Stimulated activated CD4-positive, alpha-beta T cell treated with anti-CD3 and anti-CD28 coated beads, TNF-alpha, amount 100 ng/mL, for 48 hours (primary cell): Measurements from ENCODE around the gene FFAR2.
"Not testable (repeated sequence)": the region's sequence is repeated elsewhere in the genome, so short reads cannot be mapped to it uniquely, and the experiment has no call there.

ENCODE experiments used
- DNase-seq, 3 donors: peaks; one replicate each; pipeline ENCODE4 v3.0.0-alpha.2; 2020; ENCODE audit warnings: low read depth in 3 of 3

FFAR2 gene

DNA sequence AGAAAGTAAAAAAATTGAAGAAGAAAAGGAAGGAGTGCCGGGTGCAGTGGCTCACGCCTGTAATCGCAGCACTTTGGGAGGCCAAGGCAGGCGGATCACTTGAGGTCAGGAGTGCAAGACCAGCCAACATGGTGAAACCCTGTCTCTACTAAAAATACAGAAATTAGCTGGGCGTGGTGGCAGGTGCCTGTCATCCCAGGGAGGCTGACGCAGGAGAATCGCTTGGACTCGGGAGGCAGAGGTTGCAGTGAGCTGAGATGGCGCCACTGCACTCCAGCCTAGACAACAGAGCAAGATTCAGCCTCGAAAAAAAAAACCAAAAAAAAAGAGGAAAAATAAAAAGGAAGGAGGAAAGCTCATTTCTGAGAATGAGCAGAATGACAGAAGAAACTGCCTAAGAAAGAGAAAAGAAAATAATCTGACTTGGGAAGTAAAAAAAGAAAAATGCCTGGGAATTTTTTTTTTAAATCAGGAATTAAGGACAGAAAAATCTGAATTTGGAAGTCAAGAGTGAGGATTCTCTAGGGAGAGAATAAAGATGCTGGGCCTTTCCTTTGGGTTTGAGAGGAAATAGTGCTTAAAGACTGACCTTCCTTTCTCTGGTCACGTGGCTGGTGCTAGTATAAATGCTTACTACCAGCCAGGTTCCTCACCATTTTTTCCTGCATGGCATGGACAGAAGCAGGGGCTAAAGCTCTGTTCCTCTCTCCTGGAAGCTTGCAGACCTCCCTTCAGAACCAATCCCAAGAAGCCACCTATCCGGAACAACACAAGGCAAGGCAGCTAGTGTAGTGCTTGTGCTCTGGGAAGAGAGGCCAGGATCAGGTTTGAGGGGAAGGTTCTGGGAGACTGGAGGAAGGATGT lies at the start of gene FFAR2:
Gene FFAR2, plus strand, starts transcription at position 652 of the 864 bp plus-strand sequence. CDS start 1,458 bp downstream, outside the sequence.
- no peak for DNase-seq

DNA sequence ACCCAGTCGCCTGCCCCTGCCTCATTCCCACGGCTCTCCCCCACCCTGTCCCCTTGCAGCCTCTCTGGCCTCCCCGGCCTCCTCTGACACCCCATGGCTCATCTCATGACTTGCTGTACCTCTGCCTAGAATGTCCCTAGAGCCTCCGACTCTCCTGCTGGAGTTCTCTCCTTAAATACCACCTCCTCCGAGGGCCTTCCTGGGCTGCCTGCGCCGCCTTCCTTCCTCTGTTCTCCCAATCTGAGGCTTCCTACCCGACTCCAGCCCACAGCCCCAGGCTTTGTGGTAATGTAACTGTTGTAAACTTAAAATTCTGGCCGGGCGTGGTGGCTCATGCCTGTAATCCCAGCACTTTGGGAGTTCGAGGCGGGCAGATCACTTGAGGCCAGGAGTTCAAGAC lies 49.5 kb upstream of the FFAR2 start:
- no peak for DNase-seq

DNA sequence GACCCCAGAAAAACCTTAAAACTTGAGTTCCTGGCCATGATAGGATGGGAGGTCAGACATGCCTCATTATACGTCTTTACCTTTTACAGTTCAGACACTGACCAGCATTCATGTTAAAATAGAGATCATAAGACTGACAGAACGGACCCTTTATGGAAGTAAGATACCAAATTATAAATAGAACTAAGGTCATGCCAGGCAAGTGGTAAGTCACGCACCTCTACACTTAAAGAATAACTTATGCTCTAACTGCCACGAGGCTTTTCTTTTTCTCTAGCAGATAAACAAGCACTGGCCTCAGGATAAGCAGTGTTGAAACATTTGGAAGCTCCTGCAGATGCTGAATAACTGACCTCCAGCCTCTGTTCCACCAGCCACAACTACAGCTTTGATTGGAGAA lies 48.8 kb upstream of the FFAR2 start:
- no peak for DNase-seq

DNA sequence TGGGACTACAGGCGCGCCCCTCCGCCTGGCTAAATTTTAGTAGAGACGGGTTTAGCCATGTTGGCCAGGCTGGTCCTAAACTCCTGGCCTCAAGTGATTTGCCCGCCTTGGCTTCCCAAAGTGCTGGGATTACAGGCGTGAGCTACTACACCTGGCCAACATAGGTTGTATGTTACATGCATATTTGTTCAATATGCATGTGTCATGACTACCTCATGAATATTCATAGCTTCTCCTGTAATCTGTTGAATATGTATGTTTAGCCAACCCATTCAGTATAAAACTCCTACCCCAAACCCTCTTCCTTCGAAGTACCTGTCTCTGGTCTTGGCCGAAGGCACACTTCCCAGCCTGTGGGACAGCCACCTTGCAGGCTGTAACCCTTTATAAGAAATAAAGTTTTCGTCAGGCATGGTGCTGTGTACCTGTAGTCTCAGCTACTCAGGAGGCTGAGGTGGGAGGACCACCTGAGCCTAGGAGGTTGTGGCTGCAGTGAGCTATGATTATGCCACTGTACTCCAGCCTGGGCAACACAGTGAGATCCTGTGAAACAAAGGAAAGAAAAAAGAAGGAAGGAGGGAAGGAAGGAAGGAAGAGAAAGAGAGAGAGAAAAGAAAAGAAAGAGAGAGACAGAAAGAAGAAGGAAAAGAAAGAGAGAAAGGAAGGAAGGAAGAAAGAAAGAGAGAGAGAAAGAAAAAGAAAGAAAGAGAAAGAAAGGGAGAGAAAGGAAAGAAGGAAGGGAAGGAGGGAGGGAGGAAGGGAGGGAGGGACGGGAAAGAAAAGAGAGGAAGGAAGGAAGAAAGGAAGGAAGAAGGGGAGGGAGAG lies 47.9 kb upstream of the FFAR2 start:
- no peak for DNase-seq

DNA sequence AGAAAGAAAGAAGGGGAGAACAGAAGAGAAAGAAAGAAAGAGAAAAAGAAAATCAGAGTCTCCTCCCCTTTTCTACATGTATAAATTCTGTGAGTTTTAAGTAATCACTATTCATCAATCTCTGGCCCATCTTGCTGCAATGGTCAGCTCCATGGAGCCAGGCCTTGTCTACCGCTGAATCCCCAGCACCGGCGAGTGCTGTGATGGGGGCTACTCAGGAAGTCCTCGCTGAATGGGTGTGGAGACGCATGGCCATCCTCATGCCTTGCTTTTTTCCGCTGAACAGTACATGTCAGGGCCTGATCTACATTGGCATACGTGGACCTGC lies 47.3 kb upstream of the FFAR2 start:
- DNase-seq: no peak

DNA sequence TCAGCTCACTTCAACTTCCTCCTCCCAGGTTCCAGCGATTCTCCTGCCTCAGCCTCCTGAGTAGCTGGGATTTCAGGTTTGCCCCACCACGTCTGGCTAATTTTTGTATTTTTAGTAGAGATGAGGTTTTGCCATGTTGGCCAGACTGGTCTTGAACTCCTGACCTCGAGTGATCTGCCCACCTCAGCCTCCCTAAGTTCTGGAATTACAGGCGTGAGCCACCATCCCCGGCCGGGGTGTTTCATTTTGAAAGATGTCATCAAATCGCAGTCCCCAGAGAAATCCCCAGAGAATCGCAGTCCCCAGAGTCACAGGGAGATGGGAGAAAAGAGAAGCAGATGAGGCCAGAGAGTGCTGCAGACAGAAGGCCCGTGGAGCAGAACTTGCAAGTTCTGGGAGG lies 46.6 kb upstream of the FFAR2 start:
- DNase-seq: not testable (repeated sequence)

DNA sequence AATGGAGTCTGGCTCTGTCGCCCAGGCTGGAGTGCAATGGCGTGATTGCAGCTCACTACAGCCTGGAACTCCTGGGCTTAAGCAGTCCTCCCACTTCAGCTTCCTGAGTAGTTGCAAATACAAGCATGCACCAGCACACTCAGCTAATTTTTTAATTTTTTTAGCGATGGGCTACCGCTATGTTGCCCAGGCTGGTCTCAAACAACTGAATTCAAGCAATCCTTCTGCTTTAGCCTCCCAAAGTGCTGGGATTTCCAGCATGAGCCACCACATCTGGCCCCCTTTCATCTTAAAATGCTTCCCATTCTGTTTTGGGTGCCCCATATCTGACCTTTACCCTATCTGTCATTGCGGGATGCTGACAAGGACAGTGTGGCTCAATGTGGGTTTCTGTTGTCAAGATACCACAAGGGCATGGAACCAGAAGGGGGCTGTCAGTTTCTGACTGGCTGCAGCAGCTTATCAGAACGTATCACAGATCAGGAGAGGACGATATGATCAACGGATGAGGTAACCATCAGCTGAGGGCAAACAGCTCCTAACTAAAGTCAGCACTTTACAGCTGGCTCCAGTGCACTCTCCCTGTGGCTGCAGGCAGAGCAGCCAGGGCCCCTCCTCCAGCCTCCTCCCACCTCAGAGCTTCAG lies 44.8 kb upstream of the FFAR2 start:
- no peak for DNase-seq

DNA sequence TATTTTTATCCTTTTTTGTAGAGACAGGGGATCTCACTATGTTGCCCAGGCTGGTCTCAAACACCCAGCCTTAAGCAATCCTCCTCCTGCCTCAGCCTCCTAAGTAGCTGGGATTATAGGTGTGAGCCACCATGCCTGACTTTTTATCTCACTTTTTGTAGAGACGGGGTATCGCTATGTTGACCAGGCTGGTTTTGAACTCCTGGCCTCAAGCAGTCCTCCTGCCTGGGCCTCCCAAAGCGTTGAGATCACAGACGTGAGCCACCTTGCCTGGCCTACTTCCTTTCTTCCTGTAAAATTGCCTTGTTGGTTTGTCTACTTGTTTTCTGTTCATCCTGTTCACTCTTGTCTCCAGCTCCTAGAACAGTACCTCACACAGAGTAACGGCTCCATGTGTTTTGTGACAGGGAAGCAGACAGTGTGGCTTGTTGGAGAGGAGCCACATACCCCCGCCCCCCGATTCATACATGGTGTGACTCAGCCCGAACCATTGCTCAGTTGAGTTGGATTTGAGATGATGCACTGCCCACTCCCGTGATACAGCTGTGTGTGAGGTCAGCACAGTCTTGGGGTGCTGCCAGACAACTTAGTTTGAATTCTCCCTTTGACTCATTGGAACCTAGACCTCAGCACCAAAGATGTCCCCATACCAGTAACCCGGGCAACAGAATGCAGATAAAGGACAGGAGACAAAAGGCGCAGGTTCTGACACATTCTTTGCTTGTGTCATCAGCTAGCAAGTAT lies 43.0 kb upstream of the FFAR2 start:
- peak; percentile 58 to 79 (median 73) for DNase-seq

DNA sequence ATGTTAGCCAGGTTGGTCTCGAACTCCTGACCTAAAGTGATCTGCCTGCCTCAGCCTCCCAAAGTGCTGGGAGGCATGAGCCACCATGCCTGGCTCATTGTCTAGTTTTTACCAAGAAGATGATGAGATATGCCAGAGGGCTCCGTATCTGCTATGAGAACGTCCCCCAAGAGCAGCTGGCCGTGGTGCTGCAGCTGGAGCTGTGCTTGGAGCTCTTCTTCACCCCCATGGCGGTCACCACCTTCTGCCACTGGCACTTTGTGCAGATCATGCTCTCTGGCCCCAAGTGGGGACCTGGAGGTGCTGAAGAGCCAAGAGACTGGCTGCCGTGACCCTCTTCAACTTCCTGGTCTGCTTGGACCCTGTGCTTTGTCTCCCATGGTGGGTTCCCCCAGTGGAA lies 40.4 kb upstream of the FFAR2 start:
- no peak for DNase-seq

DNA sequence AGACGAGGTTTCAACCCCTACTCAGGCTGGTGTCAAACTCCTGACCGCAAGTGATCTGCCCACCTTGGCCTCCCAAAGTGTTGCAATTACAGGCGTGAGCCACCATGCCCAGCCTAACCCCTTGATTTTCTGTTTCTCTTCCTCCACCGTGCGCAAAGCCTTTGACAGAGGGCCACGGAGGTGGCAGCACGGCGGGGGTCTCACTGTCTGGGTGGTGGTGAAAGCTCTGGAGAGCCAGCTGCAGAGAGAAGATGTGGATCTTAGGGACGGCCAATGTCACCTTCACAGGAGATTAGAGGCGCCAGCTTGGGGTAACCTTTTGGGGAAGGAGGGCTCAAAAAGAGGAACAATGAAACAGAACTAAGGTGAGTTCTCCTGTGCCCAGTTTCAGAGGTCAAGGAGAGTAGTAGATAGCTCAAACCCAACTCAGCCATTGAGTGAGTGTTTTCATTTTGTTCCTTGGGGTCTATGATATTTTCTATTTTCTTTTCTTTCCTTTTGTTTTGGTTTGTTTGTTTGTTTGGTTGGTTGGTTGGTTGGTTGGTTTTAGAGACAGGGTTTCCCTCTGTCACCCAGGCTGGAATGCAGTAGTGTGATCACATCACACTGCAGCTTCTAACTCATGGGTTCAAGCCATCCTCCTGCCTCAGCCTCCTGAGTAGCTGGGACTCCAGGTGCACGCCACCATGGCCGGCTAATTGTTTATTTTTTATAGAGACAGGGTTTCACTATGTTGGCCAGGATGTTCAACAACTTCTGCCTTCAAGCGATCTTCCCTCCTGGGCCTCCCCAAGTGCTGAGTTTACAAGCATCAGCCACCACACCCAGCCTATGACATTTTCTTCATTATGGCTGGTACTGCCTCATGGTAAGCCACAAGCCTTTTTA lies 39.5 kb upstream of the FFAR2 start:
- no peak for DNase-seq

DNA sequence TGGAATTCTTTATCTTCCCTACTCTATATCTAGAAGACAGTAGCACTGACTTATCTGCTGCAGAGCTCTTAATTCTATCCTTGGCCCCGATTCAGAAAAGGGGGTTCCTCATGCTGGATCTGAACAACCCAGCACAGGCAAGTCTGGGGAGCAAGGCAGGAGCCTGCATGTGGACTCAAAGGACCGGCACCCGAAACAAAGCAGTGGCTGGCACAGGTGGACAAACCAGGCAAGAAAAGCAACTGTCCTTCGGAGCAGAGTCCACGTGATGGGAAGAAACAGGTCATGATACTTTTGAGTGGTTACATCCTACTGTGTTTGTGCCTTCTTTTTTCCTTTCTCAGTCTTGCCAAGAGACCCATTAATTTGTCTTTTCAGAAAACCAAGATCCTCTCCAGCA lies 38.9 kb upstream of the FFAR2 start:
- no peak for DNase-seq

DNA sequence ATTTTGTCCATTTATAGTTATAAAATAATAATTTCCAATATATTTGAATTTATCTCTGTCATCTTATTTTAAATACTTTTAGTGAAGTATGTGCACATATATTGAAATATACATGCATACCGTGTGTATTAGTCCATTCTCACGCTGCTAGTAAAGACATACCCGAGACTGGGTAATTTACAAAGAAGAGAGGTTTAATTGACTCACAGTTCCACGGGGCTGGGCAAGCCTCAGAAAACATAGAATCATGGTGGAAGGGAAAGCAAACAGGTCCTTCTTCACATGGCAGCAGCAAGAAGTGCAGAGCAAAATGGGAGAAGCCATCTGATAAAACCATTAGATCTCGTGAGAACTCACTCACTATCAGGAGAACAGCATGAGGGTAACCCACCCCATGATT lies 37.6 kb upstream of the FFAR2 start:
- DNase-seq: no peak

DNA sequence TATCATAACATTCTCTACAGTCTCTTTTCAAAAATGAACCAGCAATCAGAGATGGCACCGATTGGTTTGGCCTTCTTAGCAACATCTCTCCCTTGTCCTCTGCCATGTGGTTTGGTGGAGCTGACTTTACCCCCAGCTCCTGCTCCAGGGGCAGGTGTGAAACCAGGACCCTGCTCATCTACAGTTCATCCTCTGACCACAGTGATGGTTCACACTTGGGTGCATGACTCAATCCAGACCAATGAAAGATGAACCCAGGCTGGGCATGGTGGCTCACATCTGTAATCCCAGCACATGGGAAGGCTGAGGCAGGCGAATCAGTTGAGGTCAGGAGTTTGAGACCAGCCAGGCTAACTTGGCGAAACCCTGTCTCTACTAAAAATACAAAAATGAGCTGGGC lies 33.6 kb upstream of the FFAR2 start:
- DNase-seq: no peak

DNA sequence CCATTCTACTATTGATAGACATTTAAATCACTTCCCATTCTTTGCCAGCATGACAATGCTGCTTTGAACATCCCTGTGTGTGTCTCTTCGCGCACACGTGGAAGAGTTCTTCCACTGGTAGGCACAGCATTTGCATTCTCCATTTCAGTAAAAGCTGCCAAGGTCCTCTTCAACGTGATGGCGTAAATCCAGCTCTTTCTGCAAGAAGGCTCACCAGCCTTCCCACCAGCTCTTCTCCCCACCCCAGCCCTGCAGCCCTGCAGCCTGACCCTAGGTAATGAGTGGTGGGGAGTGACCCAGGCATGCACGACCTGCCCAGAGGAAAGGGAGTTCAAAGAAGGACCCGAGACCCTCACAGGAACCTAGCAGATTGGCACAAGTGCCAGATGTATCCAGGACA lies 31.7 kb upstream of the FFAR2 start:
- no peak for DNase-seq

DNA sequence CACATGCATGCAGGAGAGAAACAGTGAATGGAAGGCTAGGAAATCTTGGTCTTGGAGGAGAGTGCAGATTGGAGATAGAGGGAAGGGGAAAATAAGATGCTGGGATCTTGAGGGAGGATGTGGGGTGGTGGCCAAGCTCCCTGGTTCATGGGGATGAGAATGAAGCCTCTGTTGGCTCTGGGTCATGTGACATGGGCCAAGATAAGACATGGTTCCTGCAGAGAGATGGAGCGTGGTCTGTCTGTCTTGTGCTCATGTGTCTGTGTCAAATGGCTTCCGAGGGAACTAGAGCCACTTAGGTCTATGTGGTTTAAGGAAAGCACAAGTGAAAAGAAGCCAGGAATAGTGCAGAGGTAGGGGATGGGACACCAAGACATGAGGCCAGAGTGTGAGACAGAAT lies 30.8 kb upstream of the FFAR2 start:
- DNase-seq: no peak

DNA sequence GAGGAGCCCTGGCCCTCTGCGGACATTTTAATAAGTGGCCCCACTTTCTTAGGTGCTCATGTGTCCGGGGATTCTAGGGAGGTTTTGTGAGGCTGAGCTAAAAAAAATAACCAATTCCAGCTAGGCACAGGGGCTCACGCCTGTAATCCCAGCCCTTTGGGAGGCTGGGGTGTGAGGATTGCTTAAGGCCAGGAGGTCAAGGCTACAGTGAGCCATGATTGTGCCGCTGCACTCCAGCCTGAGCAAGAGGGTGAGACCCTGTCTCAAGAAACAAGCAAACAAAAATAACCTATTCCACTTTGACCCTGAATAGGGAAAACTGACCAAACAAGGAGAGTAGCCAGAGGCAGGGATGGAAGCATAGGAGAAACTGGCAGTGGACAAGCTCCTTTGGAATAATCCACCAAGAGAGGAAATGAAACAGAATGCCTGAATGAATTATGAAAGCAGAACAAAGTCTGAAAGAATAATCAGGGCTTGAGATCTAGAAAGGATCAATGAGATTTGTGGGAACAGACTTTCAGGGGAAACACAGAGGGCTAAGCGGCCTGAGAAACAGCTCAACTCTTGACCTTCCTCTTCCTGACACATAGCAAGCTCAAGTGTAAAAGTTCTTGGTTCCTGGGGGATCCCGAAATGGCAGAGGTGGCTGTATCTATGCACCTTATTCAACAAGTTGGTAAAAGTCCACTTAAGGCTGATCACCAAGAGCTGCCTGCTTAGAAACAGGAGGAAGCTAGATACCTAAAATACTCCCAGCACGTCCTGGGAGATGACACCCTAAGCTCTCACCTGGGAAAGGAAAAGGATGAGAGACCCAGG lies 30.1 kb upstream of the FFAR2 start:
- no peak for DNase-seq

DNA sequence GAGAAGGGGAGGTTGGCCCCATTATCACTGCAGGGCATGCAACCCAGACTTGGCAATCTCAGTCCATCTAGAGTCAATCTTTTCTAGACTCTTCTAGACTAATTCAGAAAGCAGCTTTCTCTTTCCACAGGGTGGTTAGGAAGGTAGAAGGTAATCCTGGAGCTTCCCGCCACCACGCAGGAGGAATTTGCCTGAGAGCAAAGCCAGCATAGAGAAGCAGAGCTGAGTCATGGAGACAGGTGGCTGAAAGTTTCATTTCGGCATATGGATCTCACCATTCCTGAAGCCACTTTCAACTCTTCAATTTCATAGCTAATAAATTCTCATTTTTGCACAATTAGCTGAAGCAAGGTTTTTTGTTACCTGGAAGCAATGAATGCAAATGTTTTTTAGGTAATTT lies 29.0 kb upstream of the FFAR2 start:
- DNase-seq: no peak

DNA sequence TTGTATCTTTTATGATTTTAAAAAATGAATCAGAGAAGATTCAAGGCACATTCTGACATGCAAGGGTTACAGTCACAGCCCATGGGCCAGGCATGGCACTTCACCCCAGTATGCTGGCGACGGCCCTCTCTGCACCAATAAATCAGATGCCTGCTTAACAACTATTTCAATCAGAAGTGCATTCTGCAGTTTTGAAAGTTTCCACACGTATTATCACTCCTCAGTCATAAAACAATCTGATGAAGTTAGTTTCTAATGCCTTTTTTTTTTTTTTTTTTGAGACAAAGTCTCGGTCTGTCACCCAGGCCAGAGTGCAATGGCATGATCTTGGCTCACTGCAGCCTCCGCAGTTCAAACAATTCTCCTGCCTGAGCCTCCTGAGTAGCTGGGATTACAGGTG lies 28.3 kb upstream of the FFAR2 start:
- DNase-seq: no peak

DNA sequence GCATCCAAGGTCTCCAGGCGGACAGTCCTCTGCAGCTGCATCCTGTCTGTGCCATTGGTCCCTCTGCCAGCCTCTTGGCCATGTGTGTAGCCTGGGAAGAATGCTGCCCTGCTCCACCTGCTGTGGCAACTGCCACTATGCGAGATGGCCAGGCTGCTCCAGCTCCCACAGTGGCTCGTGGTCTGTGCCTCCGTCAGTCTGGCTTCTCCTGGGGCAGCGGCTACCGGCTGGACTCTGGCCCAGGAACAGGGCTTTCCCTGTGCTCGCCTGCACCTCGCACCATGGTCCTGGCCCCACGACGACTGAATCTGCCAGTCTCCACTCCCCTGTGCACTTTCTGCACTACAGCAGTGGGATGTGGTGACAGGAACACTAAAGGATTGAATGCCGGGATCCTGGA lies 26.7 kb upstream of the FFAR2 start:
- no peak for DNase-seq

DNA sequence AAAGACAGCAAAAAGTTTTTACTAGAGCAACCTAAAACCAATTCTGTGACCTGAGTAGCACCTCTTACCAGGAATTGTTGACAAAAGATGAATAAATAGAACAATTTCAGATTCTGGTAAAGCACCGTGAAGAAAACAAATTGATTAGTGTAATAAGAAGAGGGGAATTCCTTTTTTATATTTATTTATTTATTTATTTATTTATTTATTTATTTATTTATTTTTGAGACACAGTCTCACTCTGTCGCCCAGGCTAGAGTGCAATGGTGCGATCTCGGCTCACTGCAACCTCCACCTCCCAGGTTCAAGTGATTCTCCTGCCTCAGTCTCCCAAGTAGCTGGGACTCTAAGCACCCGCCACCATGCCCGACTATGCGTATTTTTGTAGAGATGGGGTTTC lies 24.7 kb upstream of the FFAR2 start:
- not testable (repeated sequence) for DNase-seq
